ENCODE measurements around the gene AWAT2.

The AWAT2 gene

GRCh38 chrX:69993494-69993893 lies 56.2 kb downstream of the AWAT2 start:
- Histone ChIP-seq H3K9ac (ENCODE audit: low read length) (no peak overlapping the region), H3K36me3 (ENCODE audit: control insufficient read depth, insufficient read depth, low read length, severe bottlenecking) (no peaks in the 10 kb centered on the region), H3K9me3 (ENCODE audit: control insufficient read depth, low read length) (no peaks in the 10 kb centered on the region), H3K4me3 (ENCODE audit: low read length) (no peak overlapping the region), H3K4me1 (ENCODE audit: control insufficient read depth, insufficient read depth, low read length) (no peaks in the 10 kb centered on the region), H3K27me3 (replicated peaks; ENCODE audit: control insufficient read depth, insufficient read depth, low read length) (peaks cover 4% of the 10 kb centered on the region)
- DNase-seq (ENCODE audit: low read depth) = no peak

GRCh38 chrX:69991685-69992084 lies 58.1 kb downstream of the AWAT2 start:
- H3K9ac ChIP-seq (ENCODE audit: low read length) = no peak overlapping the region
- no peaks in the 10 kb centered on the region for H3K9me3 ChIP-seq (ENCODE audit: control insufficient read depth, low read length)
- no peak for DNase-seq (ENCODE audit: low read depth)
- no peak overlapping the region for H3K4me3 ChIP-seq (ENCODE audit: low read length)
- H3K4me1 ChIP-seq (ENCODE audit: control insufficient read depth, insufficient read depth, low read length) = no peaks in the 10 kb centered on the region
- H3K36me3 ChIP-seq (ENCODE audit: control insufficient read depth, insufficient read depth, low read length, severe bottlenecking) = no peaks in the 10 kb centered on the region
- H3K27me3 ChIP-seq (replicated peaks; ENCODE audit: control insufficient read depth, insufficient read depth, low read length) = peaks cover 7% of the 10 kb centered on the region
